ENCODE data around the gene FBXO40. TPM values are rescaled to one million over a fixed set of nuclear protein-coding genes. Genes with fewer than 3 reads are reported as not detected.

FBXO40 gene
- total and polyA plus RNA-seq, 2 of the 8 experiments (the other 6 are each of a cell fraction or from before 2014, with no cell fraction given): 0.03 TPM; not detected in 1

- TF ChIP-seq E2F6 (IDR thresholded peaks at IDR 0.05) (no peak), ATF2 (IDR thresholded peaks at IDR 0.05; ENCODE audit: low read length) (no peak)
These were observed 47.9 kb downstream of the FBXO40 start (continued) for GRCh38 chr3:121641127-121641526.
